Measurements from ENCODE around the gene ABCG8. TPM values are rescaled to one million over a fixed set of nuclear protein-coding genes. Genes with fewer than 3 reads are reported as not detected.

ABCG8 gene
- total and polyA plus RNA-seq, 10 of the 15 experiments (the other 5 are each of a cell fraction or from before 2014, with no cell fraction given) = not detected

GRCh38 chr2:43872151-43872550 is 33.4 kb downstream of the ABCG8 start (continued):
- TF ChIP-seq ZNF687 (IDR thresholded peaks at IDR 0.05) (no peak), NFIC (IDR thresholded peaks at IDR 0.05; ENCODE audit: low read depth, low read length) (no peak), ZZZ3 (IDR thresholded peaks at IDR 0.05; ENCODE audit: control insufficient read depth, insufficient read length, low read depth) (no peak), SPI1 (IDR thresholded peaks at IDR 0.05; ENCODE audit: borderline replicate concordance, insufficient read depth, low read depth, low read length) (no peak), NKRF (conservative IDR thresholded peaks at IDR 0.05) (no peak)
